HG03103 (cell line): Measurements from ENCODE around the gene RIGI.
"Not testable (repeated sequence)": the region's sequence is repeated elsewhere in the genome, so short reads cannot be mapped to it uniquely, and the experiment has no call there.

Source experiments
- ATAC-seq: cut with Tn5 transposase; IDR thresholded peaks from one replicate; pipeline ENCODE4 v1.9.1; 2021; ENCODE audit warnings: low read depth; ENCODE audit not compliant: unreplicated experiment

RIGI gene

GRCh38 chr9:32526041-32526706, at the start of gene RIGI:
RIGI (minus strand) TSS chr9:32526196; CDS start chr9:32526166, 30 bp downstream.
- peak; percentile 57 for ATAC-seq

- no peak for ATAC-seq
Measured at GRCh38 chr9:32574858-32575257, 48.9 kb upstream of the RIGI start.

- no peak for ATAC-seq
Measured at GRCh38 chr9:32573821-32574220, 47.8 kb upstream of the RIGI start.

- ATAC-seq: peak; percentile 74
Measured at GRCh38 chr9:32572900-32573523, 47.0 kb upstream of the RIGI start, which contains the start of gene NDUFB6. NDUFB6 (minus strand) TSS chr9:32573159; CDS start chr9:32573060, 99 bp downstream.

- ATAC-seq: peak; percentile 86
Measured at GRCh38 chr9:32571969-32572899, 46.2 kb upstream of the RIGI start.

GRCh38 chr9:32570262-32570661, 44.3 kb upstream of the RIGI start:
- no peak for ATAC-seq

GRCh38 chr9:32566770-32567169, 40.8 kb upstream of the RIGI start:
- ATAC-seq: no peak

GRCh38 chr9:32565967-32566366, 40.0 kb upstream of the RIGI start:
- no peak for ATAC-seq

GRCh38 chr9:32558408-32558934, 32.5 kb upstream of the RIGI start:
- no peak for ATAC-seq

GRCh38 chr9:32554591-32554990, 28.6 kb upstream of the RIGI start:
- ATAC-seq: no peak

GRCh38 chr9:32554107-32554506, 28.1 kb upstream of the RIGI start:
- no peak for ATAC-seq

GRCh38 chr9:32552172-32552872, 26.3 kb upstream of the RIGI start, which contains the start of the genes SMIM27 and TOPORS:
SMIM27 (plus strand) TSS chr9:32552327; CDS start chr9:32552435, 108 bp downstream.
TOPORS (minus strand) TSS chr9:32552586; CDS start chr9:32552436, 150 bp downstream.
- ATAC-seq: peak; percentile 61

- ATAC-seq: peak; percentile 5
Measured at GRCh38 chr9:32551276-32552051, 25.5 kb upstream of the RIGI start.

GRCh38 chr9:32550562-32551275, 24.7 kb upstream of the RIGI start:
- ATAC-seq: peak; percentile 59

GRCh38 chr9:32550150-32550561, 24.2 kb upstream of the RIGI start:
- no peak for ATAC-seq

GRCh38 chr9:32548213-32548612, 22.2 kb upstream of the RIGI start:
- ATAC-seq: not testable (repeated sequence)

- ATAC-seq: no peak
Measured at GRCh38 chr9:32545884-32546283, 19.9 kb upstream of the RIGI start.

- ATAC-seq: no peak
Measured at GRCh38 chr9:32543047-32543446, 17.1 kb upstream of the RIGI start.

- ATAC-seq: no peak
Measured at GRCh38 chr9:32533816-32534215, 7.8 kb upstream of the RIGI start.
